Ecto neural progenitor cell (in vitro differentiated cells): ENCODE measurements around the gene OLFM1.
"Not testable (repeated sequence)": the region's sequence is repeated elsewhere in the genome, so short reads cannot be mapped to it uniquely, and the experiment has no call there.

Experiments
- DNase-seq: peaks from one replicate; pipeline ENCODE4 v3.0.0-alpha.2; 2018; ENCODE audit warnings: low spot score

The OLFM1 gene

GRCh38 chr9:135134268-135135022, 47.0 kb downstream of the OLFM1 start:
- DNase-seq, result no peak

- no peak for DNase-seq
Measured at GRCh38 chr9:135135171-135135928, 47.9 kb downstream of the OLFM1 start.

GRCh38 chr9:135135929-135136315, 48.5 kb downstream of the OLFM1 start:
- DNase-seq, result no peak

- no peak for DNase-seq
Measured at GRCh38 chr9:135136481-135136880, 49.0 kb downstream of the OLFM1 start.

- peak; percentile 74 for DNase-seq
Measured at GRCh38 chr9:135136991-135137832, 49.7 kb downstream of the OLFM1 start.

GRCh38 chr9:135138078-135138855, 50.8 kb downstream of the OLFM1 start:
- no peak for DNase-seq

- DNase-seq, result no peak
Measured at GRCh38 chr9:135139366-135139959, 52.0 kb downstream of the OLFM1 start.

GRCh38 chr9:135141183-135141774, 53.8 kb downstream of the OLFM1 start:
- no peak for DNase-seq

- no peak for DNase-seq
Measured at GRCh38 chr9:135144581-135145170, 57.2 kb downstream of the OLFM1 start.

- DNase-seq, result no peak
Measured at GRCh38 chr9:135145312-135145711, 57.8 kb downstream of the OLFM1 start.

GRCh38 chr9:135146241-135146640, 58.8 kb downstream of the OLFM1 start:
- no peak for DNase-seq

- DNase-seq, result no peak
Measured at GRCh38 chr9:135146766-135147473, 59.5 kb downstream of the OLFM1 start.

GRCh38 chr9:135147474-135147805, 60.0 kb downstream of the OLFM1 start:
- no peak for DNase-seq

- DNase-seq, result no peak
Measured at GRCh38 chr9:135147938-135148337, 60.5 kb downstream of the OLFM1 start.

- no peak for DNase-seq
Measured at GRCh38 chr9:135148386-135148785, 60.9 kb downstream of the OLFM1 start.

- DNase-seq, result not testable (repeated sequence)
Measured at GRCh38 chr9:135149901-135150300, 62.4 kb downstream of the OLFM1 start.

GRCh38 chr9:135150981-135151380, 63.5 kb downstream of the OLFM1 start:
- DNase-seq, result no peak

- no peak for DNase-seq
Measured at GRCh38 chr9:135151757-135152613, 64.5 kb downstream of the OLFM1 start.
